OCI-LY7 (cell line): ENCODE data around the gene OLFML2B. TPM values are rescaled to one million over a fixed set of nuclear protein-coding genes. Genes with fewer than 3 reads are reported as not detected.

Experiments
- BruUV-seq: library from RNA; stranded (reverse); fragments of 400-500 nt; replicated peaks from 2 replicates; lab custom pipeline; 2021; lab: Mats Ljungman, UMichigan
- CTCF ChIA-PET: fragments of 300-600 bp; sonication (Branson Sonifier 250); formaldehyde crosslinking; loops from one replicate; lab custom pipeline; 2022; ENCODE audit warnings: antibody characterized with exemption; ENCODE audit not compliant: unreplicated experiment; lab: Charles Lee
- POLR2A ChIA-PET: fragments of 300-600 bp; sonication (Branson Sonifier 250); formaldehyde crosslinking; loops from one replicate; lab custom pipeline; 2022; ENCODE audit warnings: antibody characterized with exemption; lab: Charles Lee
- DNase-seq: peaks from one replicate; pipeline ENCODE4 v3.0.0-alpha.2; 2015; ENCODE audit warnings: low spot score
- H2AFZ ChIP-seq: fragments of 200-600 bp; sonication (generic), shearing (Covaris generic); 2 replicates; pipeline ENCODE4 v1.6.1; 2014; ENCODE audit warnings: mild to moderate bottlenecking, antibody characterized with exemption, low read length, moderate library complexity
- H3K27ac ChIP-seq: fragments of 200-600 bp; sonication (generic); 2 replicates; pipeline ENCODE4 v1.5.1; 2014; ENCODE audit warnings: mixed run types, low read depth, mild to moderate bottlenecking, moderate library complexity, low read length, inconsistent platforms; ENCODE audit not compliant: poor library complexity, severe bottlenecking
- H3K36me3 ChIP-seq: fragments of 200-600 bp; sonication (generic); 2 replicates; pipeline ENCODE4 v1.6.1; 2014; ENCODE audit warnings: mild to moderate bottlenecking, antibody characterized with exemption, low read length, moderate library complexity, mixed read lengths; ENCODE audit not compliant: insufficient read depth
- H3K4me1 ChIP-seq: fragments of 200-600 bp; sonication (generic); 2 replicates; pipeline ENCODE4 v1.5.1; 2014; ENCODE audit warnings: mild to moderate bottlenecking, low read length; ENCODE audit not compliant: insufficient read depth, poor library complexity, severe bottlenecking
- H3K4me2 ChIP-seq: fragments of 200-600 bp; sonication (generic); 2 replicates; pipeline ENCODE4 v1.6.1; 2014; ENCODE audit warnings: mild to moderate bottlenecking, low read length
- H3K4me3 ChIP-seq: fragments of 200-600 bp; sonication (generic); 2 replicates; pipeline ENCODE4 v1.5.1; 2014; ENCODE audit warnings: mild to moderate bottlenecking, low read depth, low read length; ENCODE audit not compliant: poor library complexity, severe bottlenecking
- H3K79me2 ChIP-seq: fragments of 200-600 bp; sonication (generic); 2 replicates; pipeline ENCODE4 v1.6.1; 2016; ENCODE audit warnings: low read depth, mild to moderate bottlenecking, low read length, moderate library complexity, mixed read lengths; ENCODE audit not compliant: insufficient read depth
- H3K9me2 ChIP-seq: fragments of 200-600 bp; sonication (generic); 2 replicates; pipeline ENCODE4 v1.6.1; 2016; ENCODE audit warnings: mild to moderate bottlenecking, low read length, mixed read lengths; ENCODE audit not compliant: insufficient read depth
- H3K9me3 ChIP-seq: fragments of 200-600 bp; sonication (generic); 2 replicates; pipeline ENCODE4 v1.6.1; 2014; ENCODE audit warnings: mild to moderate bottlenecking, mixed run types, low read length, mixed read lengths
- H4K20me1 ChIP-seq: fragments of 200-600 bp; sonication (generic); 2 replicates; pipeline ENCODE4 v1.6.1; 2014; ENCODE audit warnings: mild to moderate bottlenecking, antibody characterized with exemption, low read length, moderate library complexity, mixed read lengths; ENCODE audit not compliant: insufficient read depth
- CTCF ChIP-seq: fragments of 200-600 bp; sonication (generic); conservative IDR thresholded peaks from 2 replicates; pipeline ENCODE4 v1.5.1; 2014; ENCODE audit warnings: mild to moderate bottlenecking, antibody characterized with exemption, low read length, moderate library complexity, mixed read lengths
- EZH2phosphoT487 ChIP-seq: fragments of 200-600 bp; sonication (generic); IDR thresholded peaks from 2 replicates; pipeline ENCODE4 v1.6.1; 2018; ENCODE audit warnings: low read depth, borderline replicate concordance, mild to moderate bottlenecking, mixed run types, antibody characterized with exemption, low read length, moderate library complexity, mixed read lengths
- intact Hi-C: fragments of 100-400 bp; cut with micrococcal nuclease; formaldehyde crosslinking; loops from one replicate; pipeline ENCODE4 v1.10.0; 2022; ENCODE audit not compliant: unreplicated experiment
- total RNA-seq, 2 experiments: library from RNA; depleted of rRNA in 1 of 2; stranded (reverse); fragments of >200 nt in 1 of 2; shearing (Covaris generic) in 1 of 2; gene quantifications; 2 replicates each; pipeline ENCODE4 v1.2.3, GENCODE V29; 2014 to 2022

OLFML2B gene
- total RNA-seq, 2 experiments from 2014 or later: not detected

- H3K4me2 ChIP-seq: no peak overlapping the region
- no peak overlapping the region for H3K27ac ChIP-seq
- no peaks in the 10 kb centered on the region for H3K4me1 ChIP-seq
- no peak overlapping the region for H2AFZ ChIP-seq
- intact Hi-C loops: no loop called here
- ChIA-PET POLR2A (no interaction called here), CTCF (no interaction called here)
- H3K9me2 ChIP-seq: no peaks in the 10 kb centered on the region
- no peaks in the 10 kb centered on the region for H4K20me1 ChIP-seq
- DNase-seq: no peak
- H3K79me2 ChIP-seq: no peaks in the 10 kb centered on the region
- H3K9me3 ChIP-seq: no peaks in the 10 kb centered on the region
- no TSS peak for BruUV-seq
- TF ChIP-seq CTCF (no peak), EZH2phosphoT487 (no peak)
- H3K36me3 ChIP-seq: no peaks in the 10 kb centered on the region
- H3K4me3 ChIP-seq: no peak overlapping the region
These were observed 7.0 kb downstream of the OLFML2B start for GRCh38 chr1:162016631-162017030.

DNA sequence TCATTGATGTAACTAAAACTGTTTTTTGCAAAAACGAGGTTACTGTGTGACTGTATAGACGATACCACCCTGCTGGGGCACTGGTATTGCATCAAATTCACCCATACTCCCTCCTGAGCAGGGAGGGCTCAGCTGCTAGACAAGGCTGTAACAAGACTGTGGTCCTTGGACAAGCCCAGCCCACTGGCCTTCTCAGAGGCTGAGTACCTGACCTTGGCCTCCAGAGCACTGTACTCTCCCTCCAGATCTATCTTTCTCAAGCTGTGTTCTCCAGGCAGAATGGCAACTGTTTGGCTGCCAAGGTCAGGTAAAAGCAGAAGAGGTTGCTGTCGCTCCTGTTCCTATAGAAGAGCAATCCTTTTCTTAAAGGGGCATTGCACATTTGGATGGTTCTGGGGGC lies 8.5 kb downstream of the OLFML2B start:
- no TSS peak for BruUV-seq
- H4K20me1 ChIP-seq: no peaks in the 10 kb centered on the region
- ChIA-PET CTCF (no interaction called here), POLR2A (no interaction called here)
- no peaks in the 10 kb centered on the region for H3K4me1 ChIP-seq
- no peaks in the 10 kb centered on the region for H3K36me3 ChIP-seq
- no peak for DNase-seq
- no peaks in the 10 kb centered on the region for H3K9me2 ChIP-seq
- no peak overlapping the region for H3K4me3 ChIP-seq
- H3K27ac ChIP-seq: no peak overlapping the region
- intact Hi-C loops: no loop called here
- TF ChIP-seq CTCF: no peak
- no peak for TF ChIP-seq EZH2phosphoT487
- no peak overlapping the region for H3K4me2 ChIP-seq
- no peaks in the 10 kb centered on the region for H3K79me2 ChIP-seq
- H2AFZ ChIP-seq: no peak overlapping the region
- no peaks in the 10 kb centered on the region for H3K9me3 ChIP-seq

- Histone ChIP-seq H3K27ac (no peak overlapping the region), H3K9me3 (no peaks in the 10 kb centered on the region), H3K9me2 (no peaks in the 10 kb centered on the region), H3K4me2 (no peak overlapping the region), H4K20me1 (no peaks in the 10 kb centered on the region), H3K4me1 (no peaks in the 10 kb centered on the region), H3K4me3 (no peak overlapping the region), H3K79me2 (no peaks in the 10 kb centered on the region), H3K36me3 (no peaks in the 10 kb centered on the region), H2AFZ (no peak overlapping the region)
- intact Hi-C loops: no loop called here
- CTCF ChIA-PET: no interaction called here
- TF ChIP-seq CTCF (no peak), EZH2phosphoT487 (no peak)
- no peak for DNase-seq
- POLR2A ChIA-PET: interaction anchor here (0.6 kb wide), 1 partner anchor 1153 kb away, joined by 3 read pairs; no protein-coding TSS in a partner anchor
- BruUV-seq: no TSS peak
These were observed 9.5 kb downstream of the OLFML2B start for GRCh38 chr1:162014202-162014601.
